Testis (tissue), 3 donors: ENCODE results near the gene PAX7. TPM values are rescaled to one million over a fixed set of nuclear protein-coding genes. Genes with fewer than 3 reads are reported as not detected.

Experiments
- DNase-seq: peaks from one replicate; pipeline ENCODE4 v3.0.0-alpha.2; 2019
- H3K27ac ChIP-seq, 2 donors: fragments of 200-600 bp; sonication (generic); one replicate each; pipeline ENCODE4 v1.5.1; 2019
- H3K27me3 ChIP-seq: fragments of 200-600 bp; sonication (generic); one replicate; pipeline ENCODE4 v1.5.1; 2019
- H3K36me3 ChIP-seq: fragments of 200-600 bp; sonication (generic); one replicate; pipeline ENCODE4 v1.5.1; 2017; ENCODE audit warnings: low read depth; ENCODE audit errors: missing control alignments
- H3K4me1 ChIP-seq: fragments of 200-600 bp; sonication (generic); one replicate; pipeline ENCODE4 v1.5.1; 2019
- H3K4me3 ChIP-seq, 2 donors: fragments of 200-600 bp; sonication (generic); one replicate each; pipeline ENCODE4 v1.5.1; 2017 to 2019
- H3K9me3 ChIP-seq: fragments of 200-600 bp; sonication (generic); one replicate; pipeline ENCODE4 v1.5.1; 2017
- CTCF ChIP-seq, 3 experiments: fragments of 450-650 bp in 2 of 3; fragments of 200-600 bp in 1 of 3; sonication (generic) in 1 of 3; IDR thresholded peaks; one replicate each; pipeline ENCODE4 v1.5.1; 2016 to 2019; ENCODE audit warnings: antibody characterized with exemption in 3 of 3, mild to moderate bottlenecking in 2 of 3, moderate library complexity in 1 of 3
- POLR2A ChIP-seq: fragments of 450-650 bp; IDR thresholded peaks from one replicate; pipeline ENCODE4 v1.6.1; 2017; ENCODE audit warnings: antibody characterized with exemption, mild to moderate bottlenecking, moderate library complexity
- WGBS, 2 donors: methylation state at CpG; one replicate each; pipeline ENCODE4 v1.1.5; 2018; 5-methylcytosine and 5-hydroxymethylcytosine counted together
- intact Hi-C: fragments of 100-400 bp; cut with DNase I; formaldehyde crosslinking; loops from one replicate; pipeline ENCODE4 v1.15.1; 2023; ENCODE audit warnings: low total_unique reads
- polyA plus RNA-seq: library from polyadenylated mRNA; stranded (reverse); fragments of 350-450 nt; fragmentation: Illumina TruSeq; extraction: RNeasy Lipid Tissue Mini Kit (QIAGEN cat#74804); gene quantifications from one replicate; pipeline ENCODE4 v1.2.3, GENCODE V29; 2014; ENCODE audit warnings: low read depth, low replicate concordance; ENCODE audit not compliant: insufficient read depth
- total RNA-seq, 2 donors: library from RNA; depleted of rRNA; stranded (reverse); fragments of >200 nt; gene quantifications; one replicate each; pipeline ENCODE4 v1.2.3, GENCODE V29; 2016

The PAX7 gene
- total and polyA plus RNA-seq, 3 donors from 2014 or later, result 0.16 to 0.37 (median 0.18) TPM

GRCh38 chr1:18607289-18607760 is 23.3 kb upstream of the PAX7 start:
- Histone ChIP-seq H3K9me3 (no peaks in the 10 kb centered on the region), H3K27me3 (no peaks in the 10 kb centered on the region), H3K4me1 (no peaks in the 10 kb centered on the region), H3K27ac (no peak overlapping the region), H3K4me3 (no peak overlapping the region), H3K36me3 (no peaks in the 10 kb centered on the region)
- DNase-seq, result no peak
- TF ChIP-seq CTCF (IDR thresholded peaks at IDR 0.05) (no peak), POLR2A (no peak)
- WGBS, 2 donors, result 67 to 71% methylated on average over 7 of the region's 7 CpGs
- intact Hi-C loops, result loop anchor here (10.0 kb wide), 1 partner anchor 207 kb away; no protein-coding TSS in a partner anchor

- no peaks in the 10 kb centered on the region for H3K36me3 ChIP-seq
- TF ChIP-seq POLR2A, result no peak
- peak in 1 of 3 experiments; percentile 9 for TF ChIP-seq CTCF (IDR thresholded peaks at IDR 0.05)
- intact Hi-C loops, result loop anchor here (10.0 kb wide), 1 partner anchor 206 kb away; no protein-coding TSS in a partner anchor
Measured at GRCh38 chr1:18608534-18608933, 22.1 kb upstream of the PAX7 start.

DNA sequence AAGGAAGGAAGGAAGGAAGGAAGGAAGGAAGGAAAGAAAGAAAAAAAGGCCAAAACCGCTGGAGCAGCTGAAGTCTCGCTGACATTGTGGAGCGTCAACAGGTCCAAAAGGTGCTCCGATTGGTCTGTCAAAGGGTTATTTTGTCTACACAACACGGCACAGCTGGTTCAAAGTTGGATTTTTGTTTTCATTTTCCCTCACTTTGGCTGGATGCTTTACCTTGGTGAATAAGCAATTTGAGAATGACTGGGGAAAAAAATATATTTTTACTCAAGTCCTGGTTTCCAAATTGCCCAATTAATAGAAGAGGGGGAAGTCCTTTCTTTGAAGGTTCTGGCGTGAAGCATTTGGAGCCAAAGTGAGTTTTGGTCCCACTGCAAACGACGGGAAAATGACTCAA is 19.3 kb upstream of the PAX7 start:
- Histone ChIP-seq H3K4me1 (no peaks in the 10 kb centered on the region), H3K4me3 (no peak overlapping the region), H3K36me3 (no peaks in the 10 kb centered on the region), H3K27ac (no peak overlapping the region), H3K9me3 (no peaks in the 10 kb centered on the region), H3K27me3 (no peaks in the 10 kb centered on the region)
- intact Hi-C loops, result no loop called here
- no peak for DNase-seq
- WGBS, 2 donors, result 72 to 76% methylated on average over 8 of the region's 8 CpGs
- no peak for TF ChIP-seq CTCF (IDR thresholded peaks at IDR 0.05)
- no peak for TF ChIP-seq POLR2A

More at GRCh38 chr1:18608534-18608933, 22.1 kb upstream of the PAX7 start:
- 91 to 92% methylated on average over 1 of the region's 1 CpG for WGBS, 2 donors
- H3K4me1 ChIP-seq, result no peaks in the 10 kb centered on the region
- no peak overlapping the region for H3K27ac ChIP-seq
- no peak overlapping the region for H3K4me3 ChIP-seq
- H3K27me3 ChIP-seq, result no peaks in the 10 kb centered on the region
- no peaks in the 10 kb centered on the region for H3K9me3 ChIP-seq
- no peak for DNase-seq

DNA sequence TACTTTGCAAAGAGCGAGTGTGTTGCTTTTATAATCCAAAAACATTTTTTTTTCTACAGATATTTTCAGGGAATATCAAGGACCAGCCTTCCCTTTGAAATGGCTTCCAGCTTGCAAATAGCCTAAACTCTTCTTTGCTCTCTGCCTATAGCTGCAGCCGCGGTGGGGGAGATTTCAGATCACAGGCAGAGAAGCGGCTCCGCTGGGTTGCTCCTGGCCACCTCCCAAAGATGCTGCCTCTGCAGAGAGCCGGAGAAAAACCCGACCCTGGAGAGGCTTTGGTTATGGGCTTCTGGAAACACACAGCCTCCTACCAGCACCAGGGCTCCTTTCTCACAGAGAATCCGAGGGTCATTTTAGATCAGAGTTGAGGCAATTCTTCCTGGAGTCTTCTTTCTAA is 18.6 kb upstream of the PAX7 start:
- H3K27ac ChIP-seq, result no peak overlapping the region
- no peak for DNase-seq
- no peaks in the 10 kb centered on the region for H3K9me3 ChIP-seq
- H3K4me3 ChIP-seq, result no peak overlapping the region
- H3K4me1 ChIP-seq, result no peaks in the 10 kb centered on the region
- H3K27me3 ChIP-seq, result no peaks in the 10 kb centered on the region
- TF ChIP-seq CTCF (IDR thresholded peaks at IDR 0.05) (no peak), POLR2A (no peak)
- intact Hi-C loops, result no loop called here
- WGBS, 2 donors, result 16 to 28% methylated on average over 5 to 8 of the region's 8 CpGs
- no peaks in the 10 kb centered on the region for H3K36me3 ChIP-seq

GRCh38 chr1:18614069-18614735 is 16.4 kb upstream of the PAX7 start:
- intact Hi-C loops, result no loop called here
- Histone ChIP-seq H3K27ac (no peak overlapping the region), H3K9me3 (no peaks in the 10 kb centered on the region), H3K4me1 (no peaks in the 10 kb centered on the region), H3K27me3 (no peaks in the 10 kb centered on the region), H3K36me3 (no peaks in the 10 kb centered on the region), H3K4me3 (no peak overlapping the region)
- no peak for TF ChIP-seq CTCF (IDR thresholded peaks at IDR 0.05)
- no peak for TF ChIP-seq POLR2A
- WGBS, 2 donors, result 70 to 74% methylated on average over 7 of the region's 7 CpGs
- no peak for DNase-seq
